Activated CD4-positive, alpha-beta T cell treated with anti-CD3 and anti-CD28 coated beads for 36 hours (primary cell): ENCODE results near the gene NDUFB11. TPM values are rescaled to one million over a fixed set of nuclear protein-coding genes. Genes with fewer than 3 reads are reported as not detected.

Source experiments
- ATAC-seq: fragments of 200-7000 bp; cut with Tn5 transposase; one replicate; pipeline ENCODE4 v1.10.0; 2021; ENCODE audit warnings: mild to moderate bottlenecking, moderate library complexity
- CTCF ChIA-PET: fragments of 350-600 bp; sonication (Branson Sonifier 250); formaldehyde crosslinking; loops from one replicate; lab custom pipeline; 2021; ENCODE audit warnings: antibody characterized with exemption; lab: Charles Lee
- POLR2A ChIA-PET: fragments of 350-600 bp; sonication (Branson Sonifier 250); formaldehyde crosslinking; loops from one replicate; lab custom pipeline; 2021; ENCODE audit warnings: antibody characterized with exemption, inconsistent platforms; lab: Charles Lee
- DNase-seq: peaks from one replicate; pipeline ENCODE4 v3.0.0-alpha.2; 2020
- H3K27ac Mint-ChIP-seq: one replicate; pipeline ENCODE4 v1.8.0; 2021; ENCODE audit warnings: mixed read lengths
- H3K27me3 Mint-ChIP-seq: one replicate; pipeline ENCODE4 v1.8.0; 2021; ENCODE audit warnings: mixed read lengths
- H3K36me3 Mint-ChIP-seq: one replicate; pipeline ENCODE4 v1.8.0; 2021; ENCODE audit warnings: low read depth, mixed read lengths
- H3K4me1 Mint-ChIP-seq: one replicate; pipeline ENCODE4 v1.8.0; 2021; ENCODE audit warnings: mixed read lengths
- H3K4me3 Mint-ChIP-seq: one replicate; pipeline ENCODE4 v1.8.0; 2021; ENCODE audit warnings: mild to moderate bottlenecking, moderate library complexity, mixed read lengths
- H3K9me3 Mint-ChIP-seq: one replicate; pipeline ENCODE4 v1.8.0; 2021; ENCODE audit warnings: low read depth, mixed read lengths
- intact Hi-C, 2 experiments: fragments of 100-400 bp; cut with DNase I in 1 of 2; cut with micrococcal nuclease in 1 of 2; formaldehyde crosslinking; loops; one replicate each; pipeline versions ENCODE4 v1.14.2 to v1.15.1; 2022 to 2024; cut with DNase I, micrococcal nuclease
- total RNA-seq, 2 experiments: library from RNA; stranded (reverse); gene quantifications; one replicate each; pipeline ENCODE4 v1.2.3, GENCODE V29; 2021

NDUFB11 gene
- total RNA-seq, 2 experiments from 2014 or later: 89.9 to 90.8 TPM

DNA sequence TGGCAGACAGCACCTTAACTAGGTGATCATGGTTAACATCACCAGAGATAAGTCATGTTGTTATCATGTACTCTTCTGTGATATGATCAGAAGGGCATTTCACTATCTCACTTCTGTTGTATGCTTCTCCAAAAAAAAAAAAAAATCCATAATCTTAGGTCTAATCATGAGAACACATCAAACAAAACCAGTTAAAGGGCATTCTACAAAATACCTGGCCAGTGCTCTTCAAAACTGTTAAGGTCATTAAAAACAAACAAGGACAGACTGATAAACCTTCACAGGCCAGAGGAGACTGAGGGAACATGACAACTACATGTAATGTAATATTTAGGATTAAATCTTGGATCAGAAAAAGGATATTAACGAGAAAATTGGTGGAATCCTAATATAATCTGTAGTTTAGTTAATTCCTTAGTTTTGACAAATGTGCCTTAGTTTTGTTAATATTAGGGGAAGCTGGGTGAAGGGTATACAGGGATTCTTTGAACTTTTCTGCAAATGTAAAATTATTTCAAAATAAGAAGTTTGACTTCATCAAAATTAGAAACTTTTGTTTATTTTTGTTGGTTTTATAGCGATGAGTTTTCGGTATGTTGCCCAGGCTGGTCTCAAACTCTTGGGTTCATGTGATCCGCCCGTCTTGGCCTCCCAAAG, 18.6 kb upstream of the NDUFB11 start:
- Mint-ChIP-seq H3K4me1 (peaks cover 4% of the 10 kb centered on the region), H3K4me3 (no peak overlapping the region), H3K27ac (no peak overlapping the region), H3K27me3 (no peaks in the 10 kb centered on the region), H3K36me3 (peaks cover 16% of the 10 kb centered on the region), H3K9me3 (no peaks in the 10 kb centered on the region)
- POLR2A ChIA-PET: no interaction called here
- DNase-seq (no peak), ATAC-seq (no peak)
- CTCF ChIA-PET: no interaction called here
- intact Hi-C loops: no loop called here

- Mint-ChIP-seq H3K4me1 (peaks cover 2% of the 10 kb centered on the region), H3K27ac (no peak overlapping the region), H3K27me3 (no peaks in the 10 kb centered on the region), H3K36me3 (peaks cover 29% of the 10 kb centered on the region), H3K9me3 (no peaks in the 10 kb centered on the region), H3K4me3 (no peak overlapping the region)
- ChIA-PET POLR2A (no interaction called here), CTCF (no interaction called here)
- no peak for DNase-seq
- intact Hi-C loops: no loop called here
- ATAC-seq: no peak
Measured at GRCh38 chrX:47160781-47161180, 16.3 kb upstream of the NDUFB11 start.

DNA sequence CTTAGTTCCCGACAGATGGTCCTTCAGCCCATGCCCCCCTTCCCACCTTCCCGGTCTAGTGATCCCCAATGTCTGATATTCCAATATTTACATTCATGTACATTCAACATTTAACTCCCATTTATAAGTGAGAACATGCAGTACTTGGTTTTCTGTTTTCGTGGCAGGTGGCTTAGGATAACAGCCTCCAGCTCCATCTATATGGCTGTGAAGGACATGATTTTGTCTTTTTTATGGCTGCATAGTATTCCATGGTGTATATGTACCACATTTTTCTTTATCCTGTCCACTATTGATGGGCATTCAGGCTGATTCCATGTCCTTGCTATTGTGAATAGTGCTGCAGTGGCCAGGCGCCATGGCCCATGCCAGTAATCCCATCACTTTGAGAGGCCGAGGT, 14.3 kb upstream of the NDUFB11 start:
- no peak for DNase-seq

DNA sequence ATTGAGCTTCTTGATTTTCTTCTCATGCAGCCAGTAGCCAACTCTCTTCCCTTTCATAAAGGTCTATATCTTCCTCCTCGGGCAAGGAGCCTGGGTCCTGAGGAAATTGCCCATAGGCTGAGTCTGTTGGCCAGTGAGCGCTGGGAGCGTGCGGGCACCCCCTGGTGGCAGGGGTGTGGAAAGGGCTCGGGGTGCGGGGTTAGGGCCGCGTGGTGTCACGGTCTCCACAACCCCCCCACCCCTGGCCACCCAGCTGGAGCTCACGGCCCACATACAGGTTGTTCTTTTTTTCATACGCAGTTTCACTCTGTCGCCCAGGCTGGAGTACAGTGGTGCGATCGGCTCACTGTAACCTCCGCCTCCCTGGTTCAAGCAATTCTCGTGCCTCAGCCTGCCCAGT, 13.6 kb upstream of the NDUFB11 start:
- no peak for ATAC-seq
- intact Hi-C loops: no loop called here
- Mint-ChIP-seq H3K9me3 (no peaks in the 10 kb centered on the region), H3K4me1 (peaks cover 2% of the 10 kb centered on the region), H3K36me3 (peaks cover 28% of the 10 kb centered on the region), H3K4me3 (no peak overlapping the region), H3K27me3 (no peaks in the 10 kb centered on the region), H3K27ac (no peak overlapping the region)
- POLR2A ChIA-PET: no interaction called here
- CTCF ChIA-PET: interaction anchor here (0.6 to 1.2 kb wide), 3 partner anchors 13 to 24 kb away, joined by 3 read pairs; partner anchors contain the start of genes NDUFB11 and RBM10
- DNase-seq: no peak

More for the DNA sequence above, 14.3 kb upstream of the NDUFB11 start:
- Mint-ChIP-seq H3K36me3 (peaks cover 28% of the 10 kb centered on the region), H3K4me3 (no peak overlapping the region), H3K4me1 (peaks cover 2% of the 10 kb centered on the region), H3K27ac (no peak overlapping the region), H3K27me3 (no peaks in the 10 kb centered on the region), H3K9me3 (no peaks in the 10 kb centered on the region)
- ChIA-PET CTCF (interaction anchor here (0.6 kb wide), 1 partner anchor 25 kb away, joined by 3 read pairs; no protein-coding TSS in a partner anchor), POLR2A (no interaction called here)
- no peak for ATAC-seq
- intact Hi-C loops: no loop called here

- no peak for DNase-seq
- Mint-ChIP-seq H3K36me3 (peaks cover 25% of the 10 kb centered on the region), H3K4me1 (peaks cover 2% of the 10 kb centered on the region), H3K9me3 (no peaks in the 10 kb centered on the region), H3K27ac (no peak overlapping the region), H3K27me3 (no peaks in the 10 kb centered on the region), H3K4me3 (no peak overlapping the region)
- POLR2A ChIA-PET: no interaction called here
- no peak for ATAC-seq
- intact Hi-C loops: no loop called here
- CTCF ChIA-PET: interaction anchor here (1.2 kb wide), 1 partner anchor 12 kb away, joined by 3 read pairs; the partner anchor contains the start of genes NDUFB11 and RBM10
Measured at GRCh38 chrX:47156611-47157520, 12.4 kb upstream of the NDUFB11 start.

DNA sequence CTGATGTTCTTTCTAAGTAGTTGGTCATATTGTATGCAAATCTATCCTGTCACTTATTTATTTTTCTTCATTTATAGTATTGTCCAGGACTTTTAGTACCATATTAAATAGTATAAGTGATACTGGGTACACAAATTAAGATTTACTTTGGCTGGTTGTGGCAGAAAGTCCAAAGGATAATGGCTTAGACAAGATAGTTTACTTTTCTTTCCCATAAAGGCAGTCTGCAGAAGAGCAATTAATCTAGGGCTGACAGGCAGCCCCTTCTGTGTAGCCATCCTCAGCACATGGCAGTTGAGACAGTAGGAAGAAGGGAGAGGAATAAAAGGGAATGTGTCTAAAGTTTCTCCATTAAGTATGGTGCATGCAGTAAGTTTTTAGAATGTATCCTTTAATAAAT, 6.9 kb upstream of the NDUFB11 start:
- Mint-ChIP-seq H3K4me3 (no peak overlapping the region), H3K9me3 (no peaks in the 10 kb centered on the region), H3K27ac (no peak overlapping the region), H3K27me3 (no peaks in the 10 kb centered on the region), H3K4me1 (peaks cover 22% of the 10 kb centered on the region), H3K36me3 (peaks cover 32% of the 10 kb centered on the region)
- DNase-seq (no peak), ATAC-seq (no peak)
- CTCF ChIA-PET: no interaction called here
- POLR2A ChIA-PET: no interaction called here
- intact Hi-C loops: no loop called here

- intact Hi-C loops: loop anchor here (1.0 to 10.0 kb wide), 2 partner anchors 68 to 506 kb away; partner anchors contain the start of genes ELK1 (in 1 of the 2) and UXT (in 1 of the 2)
- CTCF ChIA-PET: no interaction called here
- Mint-ChIP-seq H3K36me3 (peaks cover 33% of the 10 kb centered on the region), H3K9me3 (no peaks in the 10 kb centered on the region), H3K4me3 (no peak overlapping the region), H3K4me1 (peaks cover 22% of the 10 kb centered on the region), H3K27me3 (no peaks in the 10 kb centered on the region), H3K27ac (peak overlapping the region; percentile 15)
- ATAC-seq (no peak), DNase-seq (peak; percentile 66)
- POLR2A ChIA-PET: no interaction called here
Measured at GRCh38 chrX:47148946-47149345, 4.4 kb upstream of the NDUFB11 start.

DNA sequence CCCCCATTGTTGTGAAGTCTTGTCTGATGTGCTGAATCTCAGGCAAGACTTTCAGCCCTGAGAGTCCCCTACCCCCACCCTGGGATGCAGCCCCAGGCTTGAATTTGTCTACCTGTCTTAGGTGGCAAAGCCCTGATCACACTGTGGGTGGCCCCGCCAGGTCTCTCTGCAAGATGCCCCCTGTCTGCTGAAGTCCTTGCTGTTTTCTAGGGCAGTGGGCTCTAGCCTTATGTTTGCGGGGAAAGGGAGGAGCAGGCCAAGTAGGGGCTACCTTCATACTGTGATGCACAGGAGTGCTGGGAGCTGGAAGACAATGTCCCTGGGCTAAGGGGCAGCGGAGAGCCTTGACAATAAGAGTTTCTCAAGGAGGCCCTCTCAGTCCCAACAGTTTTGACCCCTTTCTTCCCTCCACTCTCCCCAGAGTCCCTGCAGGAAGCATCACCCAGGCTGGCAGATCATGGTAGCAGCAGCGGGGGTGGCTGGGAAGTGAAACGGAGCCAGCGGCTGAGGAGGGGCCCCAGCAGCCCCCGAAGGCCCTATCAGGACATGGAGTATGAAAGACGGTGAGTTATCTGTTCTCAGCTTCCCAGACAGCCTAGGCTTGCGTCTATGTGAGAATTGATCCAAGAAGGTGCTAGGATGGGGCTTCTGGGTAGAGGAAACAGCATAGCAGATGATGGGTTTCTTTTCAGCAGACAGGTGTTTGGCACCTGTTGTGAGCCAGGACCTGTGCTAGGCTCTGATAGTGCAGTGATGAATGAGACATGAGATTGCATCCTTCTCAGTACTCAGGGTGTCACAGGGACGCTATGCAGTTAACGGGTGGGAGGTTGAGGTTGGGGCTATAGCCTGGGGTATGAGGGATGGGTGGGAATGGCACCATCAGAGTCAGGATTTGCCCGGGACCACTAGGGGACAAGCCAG, 2.7 kb upstream of the NDUFB11 start:
- Mint-ChIP-seq H3K4me1 (peaks cover 29% of the 10 kb centered on the region), H3K4me3 (peak overlapping the region; percentile 98), H3K27ac (peak overlapping the region; percentile 72), H3K27me3 (no peaks in the 10 kb centered on the region), H3K9me3 (no peaks in the 10 kb centered on the region), H3K36me3 (peaks cover 38% of the 10 kb centered on the region)
- ChIA-PET POLR2A (no interaction called here), CTCF (no interaction called here)
- ATAC-seq: no peak
- intact Hi-C loops: loop anchor here in 1 of 2 experiments (10.0 kb wide), 1 partner anchor 508 kb away; the partner anchor contains the start of genes ELK1 and UXT
- no peak for DNase-seq

DNA sequence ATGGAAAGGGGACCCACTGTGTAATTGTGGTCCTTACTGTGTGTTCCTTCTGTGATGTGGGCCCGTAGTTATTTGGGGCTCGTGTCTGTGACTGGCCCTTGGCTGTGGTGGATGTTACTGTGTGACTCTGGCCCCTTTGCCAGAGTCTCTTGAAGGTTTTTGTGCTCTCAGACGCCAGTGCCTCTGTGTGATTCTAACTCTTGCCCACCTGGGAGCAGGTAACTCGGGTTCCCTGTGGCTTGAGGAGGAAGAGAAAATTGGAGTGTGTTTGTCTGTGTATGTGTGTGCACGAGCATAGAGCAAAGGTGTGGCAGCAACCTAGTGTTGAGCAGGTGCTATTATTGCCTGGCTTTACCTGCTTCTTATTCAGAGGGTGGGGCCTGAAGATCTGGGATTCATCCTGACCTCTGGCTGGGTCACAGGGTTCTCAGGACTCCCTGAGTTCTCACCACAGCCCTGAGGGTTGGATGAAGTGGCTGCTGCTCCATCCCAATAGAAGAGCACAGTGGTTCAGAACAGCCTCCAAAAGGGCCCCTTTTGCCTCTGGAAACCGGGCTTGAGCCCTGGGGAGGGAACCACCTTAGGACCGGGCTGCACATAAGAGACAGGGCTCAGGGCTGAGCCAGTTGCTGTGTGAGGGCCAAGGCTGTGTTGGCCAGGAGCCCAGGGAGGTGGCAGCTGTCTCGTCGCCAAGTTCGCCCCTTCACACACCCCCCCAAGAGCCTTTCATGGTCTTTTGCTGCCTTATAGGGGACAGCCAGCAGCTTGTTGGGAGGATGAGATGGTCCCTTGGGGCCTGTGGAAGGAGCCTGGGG, 1.8 kb upstream of the NDUFB11 start:
- intact Hi-C loops: loop anchor here in 1 of 2 experiments (10.0 kb wide), 1 partner anchor 508 kb away; the partner anchor contains the start of genes ELK1 and UXT
- H3K36me3 Mint-ChIP-seq: peaks cover 41% of the 10 kb centered on the region
- CTCF ChIA-PET: no interaction called here

More for the DNA sequence above, 1.8 kb upstream of the NDUFB11 start:
- no peaks in the 10 kb centered on the region for H3K9me3 Mint-ChIP-seq
- DNase-seq: no peak
- POLR2A ChIA-PET: no interaction called here
- no peak for ATAC-seq
- no peaks in the 10 kb centered on the region for H3K27me3 Mint-ChIP-seq
- H3K4me3 Mint-ChIP-seq: peak overlapping the region; percentile 98
- peak overlapping the region; percentile 100 for H3K27ac Mint-ChIP-seq
- H3K4me1 Mint-ChIP-seq: peaks cover 29% of the 10 kb centered on the region
